Right cardiac atrium (tissue), 5 donors: Measurements from ENCODE around the gene OR10G6. TPM values are rescaled to one million over a fixed set of nuclear protein-coding genes. Genes with fewer than 3 reads are reported as not detected.

ENCODE experiments used
- ATAC-seq, 2 donors: fragments of 200-7000 bp; cut with Tn5 transposase; one replicate each; pipeline versions ENCODE4 v1.8.0 to v1.9.1; 2020; ENCODE audit warnings: moderate library complexity in 2 of 2, mild to moderate bottlenecking in 1 of 2
- DNase-seq, 3 donors: peaks; one replicate each; pipeline ENCODE4 v3.0.0-alpha.2; 2020
- H3K27ac ChIP-seq: one replicate; pipeline ENCODE4 v1.5.1; 2013; ENCODE audit warnings: mild to moderate bottlenecking, low read length, control low read depth, moderate library complexity
- H3K27me3 ChIP-seq: one replicate; pipeline ENCODE4 v1.6.1; 2013; ENCODE audit not compliant: control insufficient read depth, insufficient read depth
- H3K4me1 ChIP-seq: one replicate; pipeline ENCODE4 v1.6.1; 2013; ENCODE audit warnings: low read length; ENCODE audit not compliant: control insufficient read depth, insufficient read depth
- H3K4me3 ChIP-seq: one replicate; pipeline ENCODE4 v1.5.1; 2013; ENCODE audit warnings: low read length, control low read depth
- H3K9me3 ChIP-seq: one replicate; pipeline ENCODE4 v1.6.1; 2013; ENCODE audit warnings: low read length; ENCODE audit not compliant: control insufficient read depth
- WGBS: extraction: QIAGEN DNeasy Blood & Tissue Kit; methylation state at CpG from one replicate; pipeline ENCODE4 v1.1.7; 2013; 5-methylcytosine and 5-hydroxymethylcytosine counted together
- intact Hi-C, 4 donors: fragments of 100-400 bp; cut with DNase I; formaldehyde crosslinking; loops; one replicate each; pipeline versions ENCODE4 v1.11.0 to v1.14.0; 2022 to 2023
- polyA plus RNA-seq: library from polyadenylated mRNA; stranded (reverse); fragments of 200-250 nt; gene quantifications from one replicate; pipeline ENCODE4 v1.2.3, GENCODE V29; 2013
- total RNA-seq, 4 donors: library from RNA; stranded (reverse); fragmentation: NEBNext Ultra II Directional; extraction: Animal tissue kit (Norgen Biotek cat#: 25700); gene quantifications; one replicate each; pipeline ENCODE4 v1.2.1, GENCODE V29; 2021
- donor health status: healthy with polysubstance abuse.
- donor health status: DM: no; HTN: yes; CAD: no.
- donor health status: DM: no; HTN: no; CAD: no.
- donor health status: DM: no; HTN: yes; CAD: no; lungs with severe emphysema.
- donor health status: DM: yes; HTN: yes; CAD: no.

OR10G6 gene
- total and polyA plus RNA-seq, 5 donors: not detected

DNA sequence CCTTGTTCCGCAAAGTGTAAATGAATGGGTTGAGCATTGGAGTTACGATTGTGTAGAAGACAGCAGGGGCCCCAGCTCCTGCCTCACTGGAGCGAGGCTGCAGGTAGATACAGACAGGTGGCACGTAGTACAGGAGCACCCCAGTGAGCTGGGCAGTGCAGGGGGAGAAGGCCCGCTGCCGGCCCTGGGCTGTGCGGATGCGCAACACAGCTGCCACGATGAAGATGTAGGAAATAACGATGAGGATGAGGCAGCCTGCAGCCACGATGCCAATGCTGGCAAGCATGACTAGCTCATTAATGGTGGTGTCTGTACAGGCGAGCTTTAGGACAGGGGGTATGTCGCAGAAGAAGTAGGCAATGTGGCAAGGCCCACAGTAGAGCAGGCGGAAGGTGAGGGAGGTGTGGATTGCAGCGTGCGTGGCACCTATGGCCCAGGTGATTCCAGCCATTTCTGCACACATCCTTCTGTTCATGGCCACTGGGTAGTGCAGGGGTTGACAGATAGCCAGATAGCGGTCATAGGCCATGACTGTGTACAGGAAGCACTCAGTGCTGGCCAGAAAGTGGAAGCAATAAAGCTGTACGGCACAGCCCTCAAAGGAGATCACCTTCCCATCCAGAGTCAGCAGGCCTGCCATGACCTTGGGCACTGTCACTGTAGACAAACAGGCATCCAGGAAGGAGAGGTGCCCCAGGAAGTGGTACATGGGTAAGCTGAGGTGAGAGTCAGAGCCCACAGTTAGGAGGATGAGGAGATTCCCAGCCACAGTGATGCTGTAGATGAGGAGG, 18.0 kb downstream of the OR10G6 start:
- Histone ChIP-seq H3K4me3 (no peak overlapping the region), H3K27me3 (no peaks in the 10 kb centered on the region), H3K9me3 (no peaks in the 10 kb centered on the region), H3K27ac (no peak overlapping the region), H3K4me1 (no peaks in the 10 kb centered on the region)
- WGBS: 91% methylated on average over 18 of the region's 18 CpGs
- DNase-seq (no peak), ATAC-seq (no peak)
- intact Hi-C loops: no loop called here

GRCh38 chr11:123973816-123974215, 21.1 kb downstream of the OR10G6 start:
- ATAC-seq (peak in 1 of 2 donors; percentile 50), DNase-seq (no peak)
- intact Hi-C loops: no loop called here
- H3K27ac ChIP-seq: no peak overlapping the region
- 55% methylated on average over 1 of the region's 1 CpG for WGBS
- no peak overlapping the region for H3K4me3 ChIP-seq
- H3K27me3 ChIP-seq: no peaks in the 10 kb centered on the region
- H3K9me3 ChIP-seq: no peaks in the 10 kb centered on the region
- H3K4me1 ChIP-seq: no peaks in the 10 kb centered on the region

DNA sequence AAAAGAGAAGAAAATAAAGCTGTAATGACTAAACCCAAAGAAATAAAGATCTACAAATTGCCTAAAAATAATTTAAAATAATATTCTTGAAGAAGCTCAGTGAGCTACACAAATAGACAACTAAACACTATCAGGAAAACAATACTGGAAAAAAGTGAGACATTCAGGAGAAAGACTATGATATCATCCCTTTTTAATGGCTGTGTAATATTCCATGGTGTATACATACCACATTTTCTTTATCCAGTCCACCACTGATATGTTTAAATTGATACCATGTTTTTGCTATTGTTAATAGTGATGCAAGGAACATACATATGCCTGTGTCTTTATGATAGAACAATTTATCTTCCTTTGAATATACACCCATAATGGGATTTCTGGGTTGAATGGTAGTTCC, 38.2 kb downstream of the OR10G6 start:
- intact Hi-C loops: no loop called here
- Histone ChIP-seq H3K4me1 (no peaks in the 10 kb centered on the region), H3K27me3 (no peaks in the 10 kb centered on the region), H3K4me3 (no peak overlapping the region), H3K27ac (no peak overlapping the region), H3K9me3 (no peaks in the 10 kb centered on the region)
- no peak for DNase-seq
- ATAC-seq: no peak

GRCh38 chr11:123945132-123945531, 49.8 kb downstream of the OR10G6 start:
- H3K9me3 ChIP-seq: no peaks in the 10 kb centered on the region
- WGBS: 25% methylated on average over 1 of the region's 1 CpG
- H3K4me3 ChIP-seq: no peak overlapping the region
- no peaks in the 10 kb centered on the region for H3K27me3 ChIP-seq
- no peak for ATAC-seq
- DNase-seq: no peak
- no peak overlapping the region for H3K27ac ChIP-seq
- intact Hi-C loops: no loop called here
- no peaks in the 10 kb centered on the region for H3K4me1 ChIP-seq

Other genes with a start within 250 kb of the OR10G6 start
- not detected for gene OR6X1, start 240.6 kb downstream of the OR10G6 start, total RNA-seq
- not detected for gene OR6X1, start 240.6 kb downstream of the OR10G6 start, polyA plus RNA-seq
- gene OR6M1, start 188.8 kb downstream of the OR10G6 start, total RNA-seq: not detected
- gene OR6M1, start 188.8 kb downstream of the OR10G6 start, polyA plus RNA-seq: not detected
- gene TMEM225, start 109.5 kb downstream of the OR10G6 start, total RNA-seq: not detected
- not detected for gene TMEM225, start 109.5 kb downstream of the OR10G6 start, polyA plus RNA-seq
- gene OR8D4, start 93.0 kb downstream of the OR10G6 start, total RNA-seq: under 1 TPM in 2 of 4 donors, not detected in 2; 0.09 to 0.20 TPM
- not detected for gene OR8D4, start 93.0 kb downstream of the OR10G6 start, polyA plus RNA-seq
- under 1 TPM in 1 of 4 donors, not detected in 3; 0.20 TPM for gene OR4D5, start 55.5 kb downstream of the OR10G6 start, total RNA-seq
- not detected for gene OR4D5, start 55.5 kb downstream of the OR10G6 start, polyA plus RNA-seq
- not detected for gene OR6T1, start 51.3 kb downstream of the OR10G6 start, total RNA-seq
- not detected for gene OR6T1, start 51.3 kb downstream of the OR10G6 start, polyA plus RNA-seq
- not detected for gene OR10S1, start 17.4 kb downstream of the OR10G6 start, total RNA-seq
- not detected for gene OR10S1, start 17.4 kb downstream of the OR10G6 start, polyA plus RNA-seq
- gene OR10G4, start 17.8 kb upstream of the OR10G6 start, total RNA-seq: not detected
- gene OR10G4, start 17.8 kb upstream of the OR10G6 start, polyA plus RNA-seq: not detected
- gene OR10G9, start 27.9 kb upstream of the OR10G6 start, total RNA-seq: not detected
- not detected for gene OR10G9, start 27.9 kb upstream of the OR10G6 start, polyA plus RNA-seq
- gene OR10G8, start 31.6 kb upstream of the OR10G6 start, total RNA-seq: not detected
- not detected for gene OR10G8, start 31.6 kb upstream of the OR10G6 start, polyA plus RNA-seq
- not detected for gene OR10G7, start 46.2 kb upstream of the OR10G6 start, total RNA-seq
- not detected for gene OR10G7, start 46.2 kb upstream of the OR10G6 start, polyA plus RNA-seq
- gene VWA5A, start 120.3 kb upstream of the OR10G6 start, total RNA-seq: 1 to 10 TPM; 4.3 to 7.1 (median 6.2) TPM
- gene VWA5A, start 120.3 kb upstream of the OR10G6 start, polyA plus RNA-seq: 3.1 TPM
- gene OR10D3, start 188.2 kb upstream of the OR10G6 start, total RNA-seq: not detected
- not detected for gene OR10D3, start 188.2 kb upstream of the OR10G6 start, polyA plus RNA-seq
- not detected for gene OR8G1, start 245.9 kb upstream of the OR10G6 start, total RNA-seq
- gene OR8G1, start 245.9 kb upstream of the OR10G6 start, polyA plus RNA-seq: not detected